Measurements from ENCODE around the gene SLC6A2. TPM values are rescaled to one million over a fixed set of nuclear protein-coding genes. Genes with fewer than 3 reads are reported as not detected.

Gene SLC6A2
- total RNA-seq, 2 donors from 2014 or later, result 1.1 TPM; not detected in 1

DNA sequence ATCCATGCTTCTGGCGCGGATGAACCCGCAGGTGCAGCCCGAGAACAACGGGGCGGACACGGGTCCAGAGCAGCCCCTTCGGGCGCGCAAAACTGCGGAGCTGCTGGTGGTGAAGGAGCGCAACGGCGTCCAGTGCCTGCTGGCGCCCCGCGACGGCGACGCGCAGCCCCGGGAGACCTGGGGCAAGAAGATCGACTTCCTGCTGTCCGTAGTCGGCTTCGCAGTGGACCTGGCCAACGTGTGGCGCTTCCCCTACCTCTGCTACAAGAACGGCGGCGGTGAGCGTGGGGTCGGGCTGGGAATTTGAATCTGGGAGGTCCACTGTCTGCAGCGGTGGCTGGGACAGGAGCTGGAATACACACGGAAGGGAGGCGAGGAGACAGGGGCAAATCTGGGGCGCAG is 904 bp downstream of the SLC6A2 start:
- peaks cover 91% of the 10 kb centered on the region for H3K27me3 ChIP-seq (ENCODE audit: control insufficient read depth, insufficient read depth, low read length, poor library complexity, severe bottlenecking)
- WGBS, 2 experiments (ENCODE audit: insufficient coverage in 1 of 2, insufficient read length in 1 of 2), result 9 to 12% methylated on average over 30 to 37 of the region's 37 CpGs
- peak overlapping the region; percentile 77 for H3K4me3 ChIP-seq (ENCODE audit: low read length)

DNA sequence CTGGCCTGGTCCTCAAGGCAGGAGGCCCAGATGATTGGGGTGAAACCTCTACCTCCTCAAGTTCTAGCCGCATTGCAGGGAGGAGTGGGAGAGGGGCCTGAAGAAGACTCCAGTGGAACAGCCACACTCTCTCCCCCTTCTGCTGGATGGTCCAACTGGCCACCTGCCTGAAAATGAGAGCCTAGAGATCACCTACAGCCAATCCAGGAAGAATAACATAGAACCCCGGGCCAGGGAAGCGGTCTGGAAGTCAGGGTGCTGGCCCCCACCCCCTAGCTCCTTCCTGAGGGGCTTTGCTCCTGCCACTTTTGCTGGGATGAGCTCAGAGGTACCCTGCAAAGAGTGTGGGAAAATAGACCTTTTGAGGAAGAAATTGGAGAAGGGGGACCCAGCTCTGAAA is 1.8 kb downstream of the SLC6A2 start:
- H3K4me3 Mint-ChIP-seq, result no peak overlapping the region
- peaks cover 15% of the 10 kb centered on the region for H3K4me1 Mint-ChIP-seq
- H3K36me3 ChIP-seq (ENCODE audit: control insufficient read depth, insufficient read depth, low read length), result no peaks in the 10 kb centered on the region
- H3K4me1 ChIP-seq (ENCODE audit: control insufficient read depth, insufficient read depth, low read length), result peaks cover 6% of the 10 kb centered on the region
- peaks cover 82% of the 10 kb centered on the region for H3K27me3 ChIP-seq (ENCODE audit: control insufficient read depth, insufficient read depth, low read length, poor library complexity, severe bottlenecking)
- H3K9ac ChIP-seq (ENCODE audit: extremely low read depth, low read length, poor library complexity, severe bottlenecking), result no peak overlapping the region
- WGBS, 2 experiments (ENCODE audit: insufficient coverage in 1 of 2, insufficient read length in 1 of 2), result 93 to 97% methylated on average over 2 to 3 of the region's 3 CpGs
- no peaks in the 10 kb centered on the region for H3K36me3 Mint-ChIP-seq (ENCODE audit: low read depth)
- TF ChIP-seq, protein P1, sequence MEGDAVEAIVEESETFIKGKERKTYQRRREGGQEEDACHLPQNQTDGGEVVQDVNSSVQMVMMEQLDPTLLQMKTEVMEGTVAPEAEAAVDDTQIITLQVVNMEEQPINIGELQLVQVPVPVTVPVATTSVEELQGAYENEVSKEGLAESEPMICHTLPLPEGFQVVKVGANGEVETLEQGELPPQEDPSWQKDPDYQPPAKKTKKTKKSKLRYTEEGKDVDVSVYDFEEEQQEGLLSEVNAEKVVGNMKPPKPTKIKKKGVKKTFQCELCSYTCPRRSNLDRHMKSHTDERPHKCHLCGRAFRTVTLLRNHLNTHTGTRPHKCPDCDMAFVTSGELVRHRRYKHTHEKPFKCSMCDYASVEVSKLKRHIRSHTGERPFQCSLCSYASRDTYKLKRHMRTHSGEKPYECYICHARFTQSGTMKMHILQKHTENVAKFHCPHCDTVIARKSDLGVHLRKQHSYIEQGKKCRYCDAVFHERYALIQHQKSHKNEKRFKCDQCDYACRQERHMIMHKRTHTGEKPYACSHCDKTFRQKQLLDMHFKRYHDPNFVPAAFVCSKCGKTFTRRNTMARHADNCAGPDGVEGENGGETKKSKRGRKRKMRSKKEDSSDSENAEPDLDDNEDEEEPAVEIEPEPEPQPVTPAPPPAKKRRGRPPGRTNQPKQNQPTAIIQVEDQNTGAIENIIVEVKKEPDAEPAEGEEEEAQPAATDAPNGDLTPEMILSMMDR (conservative IDR thresholded peaks at IDR 0.05), result no peak
- H3K9me3 Mint-ChIP-seq, result no peaks in the 10 kb centered on the region
- no peak overlapping the region for H3K4me3 ChIP-seq (ENCODE audit: low read length)
- no peak for DNase-seq
- H3K27ac ChIP-seq (ENCODE audit: low read depth, low read length), result no peak overlapping the region
- H3K27me3 Mint-ChIP-seq (ENCODE audit: insufficient read depth), result peaks cover 47% of the 10 kb centered on the region
- H3K9me3 ChIP-seq (ENCODE audit: control insufficient read depth, low read length), result peaks cover 5% of the 10 kb centered on the region
- no peak overlapping the region for H3K27ac Mint-ChIP-seq

More for the DNA sequence above, 904 bp downstream of the SLC6A2 start:
- Mint-ChIP-seq H3K9me3 (no peaks in the 10 kb centered on the region), H3K4me1 (peaks cover 7% of the 10 kb centered on the region), H3K36me3 (ENCODE audit: low read depth) (no peaks in the 10 kb centered on the region), H3K27ac (no peak overlapping the region), H3K27me3 (ENCODE audit: insufficient read depth) (peaks cover 47% of the 10 kb centered on the region), H3K4me3 (no peak overlapping the region)
- peaks cover 5% of the 10 kb centered on the region for H3K9me3 ChIP-seq (ENCODE audit: control insufficient read depth, low read length)
- no peaks in the 10 kb centered on the region for H3K36me3 ChIP-seq (ENCODE audit: control insufficient read depth, insufficient read depth, low read length)
- no peak for DNase-seq
- peaks cover 6% of the 10 kb centered on the region for H3K4me1 ChIP-seq (ENCODE audit: control insufficient read depth, insufficient read depth, low read length)
- no peak overlapping the region for H3K9ac ChIP-seq (ENCODE audit: extremely low read depth, low read length, poor library complexity, severe bottlenecking)
- H3K27ac ChIP-seq (ENCODE audit: low read depth, low read length), result no peak overlapping the region
- TF ChIP-seq, protein P1 (conservative IDR thresholded peaks at IDR 0.05), result no peak

DNA sequence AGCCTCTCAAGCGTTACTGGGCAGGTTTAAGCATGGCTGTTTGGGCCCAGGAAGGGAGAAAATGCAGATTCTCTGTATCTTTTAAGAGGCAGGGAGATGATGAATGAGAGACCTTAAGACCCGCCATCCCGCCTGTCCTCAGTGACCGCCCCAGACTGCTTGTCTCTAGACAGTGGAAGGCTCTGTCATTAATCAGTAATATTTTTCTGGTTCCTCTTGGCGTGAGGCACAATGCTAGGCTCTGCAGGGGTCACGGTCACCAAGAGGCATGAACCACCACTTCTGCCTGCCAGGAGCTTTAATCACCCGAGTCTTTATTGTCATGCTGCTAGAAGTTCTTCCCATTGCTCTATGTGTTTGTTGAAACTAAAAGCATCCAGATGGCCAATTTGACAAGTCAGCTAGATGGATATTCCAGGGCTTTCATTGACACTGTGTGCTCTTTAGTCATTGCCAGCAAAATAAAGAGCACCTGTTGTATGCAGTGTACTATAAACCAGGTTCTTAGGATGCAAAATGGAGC is 3.2 kb downstream of the SLC6A2 start:
- Histone ChIP-seq H3K27me3 (ENCODE audit: control insufficient read depth, insufficient read depth, low read length, poor library complexity, severe bottlenecking) (peaks cover 68% of the 10 kb centered on the region), H3K9me3 (ENCODE audit: control insufficient read depth, low read length) (peaks cover 12% of the 10 kb centered on the region), H3K9ac (ENCODE audit: extremely low read depth, low read length, poor library complexity, severe bottlenecking) (no peak overlapping the region), H3K4me1 (ENCODE audit: control insufficient read depth, insufficient read depth, low read length) (peaks cover 6% of the 10 kb centered on the region), H3K36me3 (ENCODE audit: control insufficient read depth, insufficient read depth, low read length) (no peaks in the 10 kb centered on the region), H3K4me3 (ENCODE audit: low read length) (no peak overlapping the region), H3K27ac (ENCODE audit: low read depth, low read length) (no peak overlapping the region)
- Mint-ChIP-seq H3K4me3 (no peak overlapping the region), H3K27me3 (ENCODE audit: insufficient read depth) (peaks cover 47% of the 10 kb centered on the region), H3K27ac (no peak overlapping the region), H3K4me1 (peaks cover 15% of the 10 kb centered on the region), H3K9me3 (no peaks in the 10 kb centered on the region), H3K36me3 (ENCODE audit: low read depth) (no peaks in the 10 kb centered on the region)
- TF ChIP-seq, protein P1 (conservative IDR thresholded peaks at IDR 0.05), result no peak
- no peak for DNase-seq
- WGBS, 2 experiments (ENCODE audit: insufficient coverage in 1 of 2, insufficient read length in 1 of 2), result 86 to 90% methylated on average over 7 of the region's 7 CpGs
